ENCODE data around the gene SEC14L3.

SEC14L3 gene

GRCh38 chr22:30497466-30498150 lies 25.8 kb upstream of the SEC14L3 start:
- H3K79me2 ChIP-seq (ENCODE audit: insufficient read depth, low read length), result no peaks in the 10 kb centered on the region
- no peaks in the 10 kb centered on the region for H3K36me3 ChIP-seq (ENCODE audit: insufficient read depth, low read length)
- ATAC-seq (ENCODE audit: insufficient read depth, low read depth) (no peak), DNase-seq (no peak)
- H3K4me2 ChIP-seq (ENCODE audit: insufficient read depth, low read length), result no peak overlapping the region
- no peak overlapping the region for H2AFZ ChIP-seq (ENCODE audit: low read depth, low read length)
- H3K4me1 ChIP-seq (ENCODE audit: insufficient read depth, low read length), result no peaks in the 10 kb centered on the region
- H4K20me1 ChIP-seq (ENCODE audit: insufficient read depth, low read length), result no peaks in the 10 kb centered on the region
- no peak for TF ChIP-seq EZH2 (IDR thresholded peaks at IDR 0.05; ENCODE audit: borderline replicate concordance, low read depth, low read length, severe bottlenecking)
- H3K4me3 ChIP-seq (ENCODE audit: low read depth in 1 of 2, low read length in 2 of 2), result no peak overlapping the region
- no peak overlapping the region for H3K9ac ChIP-seq (ENCODE audit: low read depth, low read length)
- no peaks in the 10 kb centered on the region for H3K27me3 ChIP-seq (ENCODE audit: insufficient read depth, low read length, poor library complexity)
- H3K27ac ChIP-seq (ENCODE audit: low read length), result no peak overlapping the region
- H3K9me3 ChIP-seq (ENCODE audit: insufficient read depth, low read length, severe bottlenecking), result no peaks in the 10 kb centered on the region

- DNase-seq (no peak), ATAC-seq (ENCODE audit: insufficient read depth, low read depth) (no peak)
- no peaks in the 10 kb centered on the region for H3K79me2 ChIP-seq (ENCODE audit: insufficient read depth, low read length)
- H3K27me3 ChIP-seq (ENCODE audit: insufficient read depth, low read length, poor library complexity), result no peaks in the 10 kb centered on the region
- H3K9me3 ChIP-seq (ENCODE audit: insufficient read depth, low read length, severe bottlenecking), result no peaks in the 10 kb centered on the region
- no peaks in the 10 kb centered on the region for H3K36me3 ChIP-seq (ENCODE audit: insufficient read depth, low read length)
- H2AFZ ChIP-seq (ENCODE audit: low read depth, low read length), result no peak overlapping the region
- H3K4me1 ChIP-seq (ENCODE audit: insufficient read depth, low read length), result no peaks in the 10 kb centered on the region
- no peaks in the 10 kb centered on the region for H4K20me1 ChIP-seq (ENCODE audit: insufficient read depth, low read length)
- H3K4me2 ChIP-seq (ENCODE audit: insufficient read depth, low read length), result no peak overlapping the region
- no peak overlapping the region for H3K27ac ChIP-seq (ENCODE audit: low read length)
- TF ChIP-seq, protein P1, sequence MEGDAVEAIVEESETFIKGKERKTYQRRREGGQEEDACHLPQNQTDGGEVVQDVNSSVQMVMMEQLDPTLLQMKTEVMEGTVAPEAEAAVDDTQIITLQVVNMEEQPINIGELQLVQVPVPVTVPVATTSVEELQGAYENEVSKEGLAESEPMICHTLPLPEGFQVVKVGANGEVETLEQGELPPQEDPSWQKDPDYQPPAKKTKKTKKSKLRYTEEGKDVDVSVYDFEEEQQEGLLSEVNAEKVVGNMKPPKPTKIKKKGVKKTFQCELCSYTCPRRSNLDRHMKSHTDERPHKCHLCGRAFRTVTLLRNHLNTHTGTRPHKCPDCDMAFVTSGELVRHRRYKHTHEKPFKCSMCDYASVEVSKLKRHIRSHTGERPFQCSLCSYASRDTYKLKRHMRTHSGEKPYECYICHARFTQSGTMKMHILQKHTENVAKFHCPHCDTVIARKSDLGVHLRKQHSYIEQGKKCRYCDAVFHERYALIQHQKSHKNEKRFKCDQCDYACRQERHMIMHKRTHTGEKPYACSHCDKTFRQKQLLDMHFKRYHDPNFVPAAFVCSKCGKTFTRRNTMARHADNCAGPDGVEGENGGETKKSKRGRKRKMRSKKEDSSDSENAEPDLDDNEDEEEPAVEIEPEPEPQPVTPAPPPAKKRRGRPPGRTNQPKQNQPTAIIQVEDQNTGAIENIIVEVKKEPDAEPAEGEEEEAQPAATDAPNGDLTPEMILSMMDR (IDR thresholded peaks at IDR 0.05; ENCODE audit: borderline replicate concordance, extremely low read depth, low read length, poor library complexity, severe bottlenecking), result no peak
- TF ChIP-seq EZH2 (IDR thresholded peaks at IDR 0.05; ENCODE audit: borderline replicate concordance, low read depth, low read length, severe bottlenecking), result no peak
- no peak overlapping the region for H3K4me3 ChIP-seq (ENCODE audit: low read depth in 1 of 2, low read length in 2 of 2)
- no peak overlapping the region for H3K9ac ChIP-seq (ENCODE audit: low read depth, low read length)
These were observed 23.4 kb upstream of the SEC14L3 start for GRCh38 chr22:30495041-30495784.

DNA sequence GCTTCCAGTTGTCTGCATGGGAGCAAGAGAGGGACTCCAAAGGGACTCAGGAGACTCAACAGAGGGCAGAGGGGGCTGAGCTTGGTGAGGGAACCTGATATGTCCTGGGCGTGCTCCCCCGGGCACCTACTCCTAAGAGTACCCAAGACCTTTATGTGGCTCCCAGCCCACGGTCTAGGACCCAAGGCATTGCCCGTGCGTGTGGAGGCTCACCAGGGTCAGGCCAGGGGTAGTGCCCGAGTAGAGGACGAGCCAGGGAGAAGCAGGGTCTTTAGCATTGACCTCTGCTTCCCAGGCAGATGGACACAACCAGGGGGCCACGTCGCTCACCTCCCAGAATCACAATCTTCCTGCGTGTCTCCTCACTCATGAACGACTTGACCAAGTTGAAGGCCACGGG lies 20.3 kb upstream of the SEC14L3 start:
- no peaks in the 10 kb centered on the region for H3K9me3 ChIP-seq (ENCODE audit: insufficient read depth, low read length, severe bottlenecking)
- H3K36me3 ChIP-seq (ENCODE audit: insufficient read depth, low read length), result no peaks in the 10 kb centered on the region
- no peak overlapping the region for H3K4me2 ChIP-seq (ENCODE audit: insufficient read depth, low read length)
- H3K4me3 ChIP-seq (ENCODE audit: low read depth in 1 of 2, low read length in 2 of 2), result no peak overlapping the region
- ATAC-seq (ENCODE audit: insufficient read depth, low read depth) (no peak), DNase-seq (no peak)
- no peak overlapping the region for H2AFZ ChIP-seq (ENCODE audit: low read depth, low read length)
- no peaks in the 10 kb centered on the region for H3K79me2 ChIP-seq (ENCODE audit: insufficient read depth, low read length)
- no peak overlapping the region for H3K9ac ChIP-seq (ENCODE audit: low read depth, low read length)
- H3K4me1 ChIP-seq (ENCODE audit: insufficient read depth, low read length), result no peaks in the 10 kb centered on the region
- no peaks in the 10 kb centered on the region for H3K27me3 ChIP-seq (ENCODE audit: insufficient read depth, low read length, poor library complexity)
- no peak for TF ChIP-seq EZH2 (IDR thresholded peaks at IDR 0.05; ENCODE audit: borderline replicate concordance, low read depth, low read length, severe bottlenecking)
- TF ChIP-seq, protein P1 (IDR thresholded peaks at IDR 0.05; ENCODE audit: borderline replicate concordance, extremely low read depth, low read length, poor library complexity, severe bottlenecking), result no peak
- H3K27ac ChIP-seq (ENCODE audit: low read length), result no peak overlapping the region
- H4K20me1 ChIP-seq (ENCODE audit: insufficient read depth, low read length), result no peaks in the 10 kb centered on the region

DNA sequence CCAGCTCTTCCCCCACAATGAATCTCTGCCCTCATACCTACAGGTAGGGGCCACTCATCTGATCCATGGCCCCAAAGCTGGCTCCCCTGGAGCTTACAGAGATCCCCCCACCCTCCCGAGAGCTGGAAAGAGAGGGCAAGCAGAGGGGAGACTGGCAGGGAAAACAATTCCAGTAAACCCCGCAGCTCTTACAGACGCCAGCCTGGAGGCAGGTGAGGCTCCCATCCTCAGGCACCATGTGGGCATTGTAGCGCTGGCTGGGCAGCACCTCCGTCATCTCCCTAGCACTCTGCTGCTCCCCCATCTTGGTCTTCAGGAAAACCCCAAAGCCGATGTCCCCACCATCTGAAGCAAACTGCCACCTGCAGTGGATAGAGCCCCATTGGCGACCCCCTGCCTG lies 19.6 kb upstream of the SEC14L3 start:
- no peaks in the 10 kb centered on the region for H3K4me1 ChIP-seq (ENCODE audit: insufficient read depth, low read length)
- no peak for TF ChIP-seq EZH2 (IDR thresholded peaks at IDR 0.05; ENCODE audit: borderline replicate concordance, low read depth, low read length, severe bottlenecking)
- no peak overlapping the region for H3K27ac ChIP-seq (ENCODE audit: low read length)
- no peaks in the 10 kb centered on the region for H4K20me1 ChIP-seq (ENCODE audit: insufficient read depth, low read length)
- no peak overlapping the region for H3K4me3 ChIP-seq (ENCODE audit: low read depth in 1 of 2, low read length in 2 of 2)
- DNase-seq (no peak), ATAC-seq (ENCODE audit: insufficient read depth, low read depth) (no peak)
- no peak overlapping the region for H2AFZ ChIP-seq (ENCODE audit: low read depth, low read length)
- H3K4me2 ChIP-seq (ENCODE audit: insufficient read depth, low read length), result no peak overlapping the region
- H3K36me3 ChIP-seq (ENCODE audit: insufficient read depth, low read length), result no peaks in the 10 kb centered on the region
- H3K27me3 ChIP-seq (ENCODE audit: insufficient read depth, low read length, poor library complexity), result no peaks in the 10 kb centered on the region
- no peaks in the 10 kb centered on the region for H3K79me2 ChIP-seq (ENCODE audit: insufficient read depth, low read length)
- no peaks in the 10 kb centered on the region for H3K9me3 ChIP-seq (ENCODE audit: insufficient read depth, low read length, severe bottlenecking)
- H3K9ac ChIP-seq (ENCODE audit: low read depth, low read length), result no peak overlapping the region
